Measurements from ENCODE around the gene UGDH. TPM values are rescaled to one million over a fixed set of nuclear protein-coding genes. Genes with fewer than 3 reads are reported as not detected.

The UGDH gene
- total and polyA plus RNA-seq, 4 donors = 33.1 to 241 (median 84.0) TPM

- TF ChIP-seq YY1 (IDR thresholded peaks at IDR 0.05) (no peak), EGR1 (IDR thresholded peaks at IDR 0.05; ENCODE audit: low read depth in 2 of 2) (no peak), FOXA2 (IDR thresholded peaks at IDR 0.05) (no peak), HNF4A (conservative IDR thresholded peaks at IDR 0.05) (no peak), SP1 (IDR thresholded peaks at IDR 0.05) (no peak), RXRA (IDR thresholded peaks at IDR 0.05) (no peak)
Observed at GRCh38 chr4:39498727-39499020, 28.6 kb downstream of the UGDH start (continued).

GRCh38 chr4:39497909-39498726 is 29.1 kb downstream of the UGDH start:
- peaks cover 0 to 3% (median 1%) of the 10 kb centered on the region in 4 donors for H3K4me1 ChIP-seq (ENCODE audit: control insufficient read depth in 4 of 4, insufficient read depth in 4 of 4, low read length in 3 of 4)
- no peaks in the 10 kb centered on the region for H3K9me3 ChIP-seq (ENCODE audit: control insufficient read depth in 4 of 4, low read length in 3 of 4)
- peaks cover 12 to 35% (median 31%) of the 10 kb centered on the region in 4 donors for H3K36me3 ChIP-seq (ENCODE audit: control insufficient read depth in 4 of 4, insufficient read depth in 3 of 4, low read depth in 1 of 4, low read length in 3 of 4)
- no peak for TF ChIP-seq RAD21 (IDR thresholded peaks at IDR 0.05)
- TF ChIP-seq GABPA (IDR thresholded peaks at IDR 0.05 in 1 of 2, conservative IDR thresholded peaks at IDR 0.05 in 1 of 2) = no peak
- no peak for TF ChIP-seq CTCF (IDR thresholded peaks at IDR 0.05; ENCODE audit: low read depth, low read length, missing input control)
- no peak for TF ChIP-seq SP1 (IDR thresholded peaks at IDR 0.05)
- TF ChIP-seq NR2F2 (IDR thresholded peaks at IDR 0.05) = no peak
- no peak for TF ChIP-seq HNF4G (IDR thresholded peaks at IDR 0.05)
- no peak for TF ChIP-seq JUND (IDR thresholded peaks at IDR 0.05)
- no peak for TF ChIP-seq FOXA1 (IDR thresholded peaks at IDR 0.05)
- no peak for TF ChIP-seq MAX (IDR thresholded peaks at IDR 0.05)
- no peak for TF ChIP-seq REST (IDR thresholded peaks at IDR 0.05)
- no peak for TF ChIP-seq ZBTB33 (IDR thresholded peaks at IDR 0.05)
- TF ChIP-seq ATF3 (IDR thresholded peaks at IDR 0.05) = no peak
- no peak for TF ChIP-seq YY1 (IDR thresholded peaks at IDR 0.05)
- TF ChIP-seq RXRA (IDR thresholded peaks at IDR 0.05) = no peak
- TF ChIP-seq EGR1 (IDR thresholded peaks at IDR 0.05; ENCODE audit: low read depth in 2 of 2) = no peak
- no peak overlapping the region for H3K4me3 ChIP-seq (ENCODE audit: low read depth in 1 of 3, low read length in 3 of 3)
- H3K9ac ChIP-seq (ENCODE audit: low read depth in 1 of 2, low read length in 2 of 2) = no peak overlapping the region
- H3K27me3 ChIP-seq (ENCODE audit: control insufficient read depth in 4 of 4, insufficient read depth in 4 of 4, low read length in 3 of 4) = no peaks in the 10 kb centered on the region
- H3K27ac ChIP-seq (ENCODE audit: low read depth in 1 of 2, low read length in 2 of 2) = no peak overlapping the region
- WGBS = 96% methylated on average over 1 of the region's 1 CpG
- DNase-seq (ENCODE audit: low spot score) = no peak

Data from liver (tissue), 9 donors.